COR-L47 (cell line): ENCODE data around the gene PICALM.
"Not testable (repeated sequence)": the region's sequence is repeated elsewhere in the genome, so short reads cannot be mapped to it uniquely, and the experiment has no call there.

ENCODE experiments used
- DNase-seq: peaks from one replicate; lab custom pipeline; 2025; lab: John Stamatoyannopoulos, UW

Gene PICALM

DNA sequence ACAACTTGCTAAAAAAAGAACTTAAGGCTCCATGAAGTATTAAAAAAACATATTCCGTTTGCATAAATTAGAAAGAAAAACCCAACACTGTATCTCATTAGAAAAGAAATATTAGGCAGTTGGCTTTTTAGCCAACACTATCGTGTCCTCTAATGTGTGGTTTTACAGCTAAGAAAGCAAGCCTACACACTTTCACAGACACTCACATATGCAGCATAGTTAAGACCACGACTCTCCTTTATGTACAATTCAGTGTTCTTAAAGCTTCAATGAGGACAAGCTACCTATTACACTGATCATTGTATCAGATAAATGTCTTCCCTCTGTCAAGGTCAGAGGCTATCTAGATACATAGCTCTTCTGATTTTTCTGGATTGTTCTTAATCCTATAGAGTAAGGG is 80.1 kb downstream of the PICALM start:
- no peak for DNase-seq

DNA sequence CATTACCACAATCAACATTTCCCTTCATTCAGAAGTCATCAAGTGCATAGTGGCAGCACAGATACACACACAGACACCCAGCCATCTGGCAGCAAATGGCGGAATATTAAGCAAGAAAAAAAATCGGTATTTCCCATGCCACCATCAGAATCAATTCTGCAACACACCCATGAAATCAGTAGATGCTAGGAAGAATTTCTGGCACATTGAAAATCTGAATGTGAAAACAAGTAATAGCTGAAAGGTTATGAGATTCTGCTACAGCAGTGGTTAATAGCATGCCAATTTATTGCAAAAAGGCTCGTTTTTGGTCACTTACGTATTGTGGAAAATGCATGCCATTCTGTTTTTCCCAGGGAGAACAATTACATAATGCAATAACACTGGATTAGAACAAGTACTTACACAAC is 91.1 kb downstream of the PICALM start:
- DNase-seq: no peak

DNA sequence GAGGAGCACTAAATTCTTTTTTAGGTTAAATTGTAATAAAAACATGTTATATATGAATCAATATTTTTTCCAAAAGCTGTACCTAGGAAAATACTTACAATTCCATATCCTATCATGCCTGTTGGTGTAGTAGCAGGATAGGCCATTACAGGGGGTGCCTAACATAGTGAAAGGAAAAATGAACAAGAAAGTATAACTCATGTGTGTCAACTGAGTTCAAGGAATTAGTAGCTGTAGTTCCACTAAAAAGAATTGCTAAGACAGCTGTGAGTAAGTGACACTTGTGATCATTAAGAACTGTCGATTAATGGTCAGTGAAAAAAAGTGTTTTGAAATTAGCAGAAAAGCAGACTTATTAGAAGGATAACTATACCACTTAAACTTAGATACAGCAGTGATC is 92.4 kb downstream of the PICALM start:
- no peak for DNase-seq

DNA sequence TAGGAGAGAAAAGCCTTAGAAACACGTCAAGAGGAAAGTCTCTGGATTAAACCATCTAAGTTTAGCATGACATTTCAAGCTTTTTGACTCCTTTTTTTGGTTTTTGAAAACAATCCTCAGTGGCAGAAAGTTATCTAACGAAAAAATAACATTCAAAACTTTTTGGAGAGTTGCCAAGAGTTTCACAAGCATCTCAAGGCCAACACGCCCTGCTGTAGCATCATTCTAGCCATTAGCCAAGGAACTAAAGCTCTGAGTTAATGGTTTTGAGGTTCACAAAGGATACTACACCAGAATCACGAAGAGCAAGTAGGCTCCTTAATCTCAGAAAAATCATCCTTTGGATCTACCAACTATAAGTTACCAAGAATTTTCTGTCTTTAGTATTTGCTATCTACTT is 94.8 kb downstream of the PICALM start:
- no peak for DNase-seq

DNA sequence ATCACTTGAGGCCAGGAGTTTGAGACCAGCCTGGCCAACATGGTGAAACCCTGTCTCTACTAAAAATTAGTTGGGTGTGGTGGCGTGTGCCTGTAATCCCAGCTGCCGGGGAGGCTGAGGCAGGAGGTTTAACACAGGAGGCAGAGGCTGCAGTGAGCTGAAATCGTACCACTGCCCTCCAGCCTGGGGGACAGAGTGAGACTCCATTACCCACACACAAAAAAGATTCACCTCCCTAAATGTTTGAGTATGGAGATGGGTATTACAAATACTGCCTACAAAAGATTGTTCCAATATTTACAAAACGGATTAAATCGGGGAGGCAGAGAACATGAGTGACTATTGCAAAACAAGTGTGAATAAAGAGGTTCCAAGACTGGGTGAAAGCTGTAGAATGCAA is 98.3 kb downstream of the PICALM start:
- no peak for DNase-seq

DNA sequence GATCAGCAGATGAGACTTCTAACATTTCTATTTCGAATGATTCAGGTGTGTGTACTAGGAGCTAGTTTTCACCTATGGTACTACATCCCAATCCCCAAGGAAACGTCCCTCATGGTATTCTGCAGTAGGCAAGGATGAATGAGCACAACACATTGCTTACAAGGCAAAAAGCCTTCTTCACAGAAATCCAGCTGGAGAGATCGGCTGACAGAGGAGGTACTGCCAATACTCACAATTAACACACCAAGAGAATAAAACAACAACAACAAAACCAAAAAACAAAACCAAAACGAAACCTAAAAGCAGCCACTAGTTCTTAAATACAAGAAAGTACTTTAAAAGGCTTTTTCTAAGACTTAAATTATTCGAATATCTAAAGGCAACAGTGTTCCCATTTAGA is 101.4 kb downstream of the PICALM start:
- no peak for DNase-seq

DNA sequence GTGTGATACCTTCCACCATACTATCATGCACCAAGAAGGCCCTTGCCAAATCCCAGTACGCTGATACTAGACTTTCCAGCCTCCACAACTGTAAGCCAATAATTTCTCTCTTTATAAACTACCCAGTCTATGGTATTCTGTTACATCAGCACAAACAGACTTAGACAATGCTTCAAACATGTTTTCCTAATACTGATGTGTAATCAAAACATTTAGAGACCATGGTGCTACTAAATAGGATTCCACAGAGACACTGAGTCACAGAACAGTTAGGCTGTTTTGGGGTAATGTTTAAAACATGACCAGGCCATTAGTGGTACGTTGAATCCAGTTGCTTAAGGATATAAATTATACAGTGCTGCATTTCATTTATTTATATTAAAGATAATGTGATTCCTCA is 103.7 kb downstream of the PICALM start:
- no peak for DNase-seq

DNA sequence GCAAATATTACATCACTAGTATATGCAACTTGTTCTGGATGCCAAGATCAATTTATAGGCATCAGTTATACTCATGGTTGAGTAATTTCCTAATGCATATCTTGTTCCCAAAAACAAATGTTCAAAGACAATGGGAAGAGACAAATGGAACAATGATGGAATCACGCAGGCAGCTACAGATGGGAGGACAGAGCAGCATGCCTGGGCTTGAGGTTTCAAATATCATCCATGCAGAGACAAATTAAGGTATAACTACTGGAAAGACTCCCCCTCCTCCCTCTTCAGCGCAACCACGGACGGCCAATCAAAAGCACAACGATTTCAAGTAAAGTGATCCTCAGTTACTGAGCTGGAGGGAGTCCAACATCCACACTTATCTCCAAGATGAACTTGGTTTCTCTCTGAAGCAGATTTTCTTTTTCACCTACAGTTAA is 106.9 kb downstream of the PICALM start:
- DNase-seq: no peak

DNA sequence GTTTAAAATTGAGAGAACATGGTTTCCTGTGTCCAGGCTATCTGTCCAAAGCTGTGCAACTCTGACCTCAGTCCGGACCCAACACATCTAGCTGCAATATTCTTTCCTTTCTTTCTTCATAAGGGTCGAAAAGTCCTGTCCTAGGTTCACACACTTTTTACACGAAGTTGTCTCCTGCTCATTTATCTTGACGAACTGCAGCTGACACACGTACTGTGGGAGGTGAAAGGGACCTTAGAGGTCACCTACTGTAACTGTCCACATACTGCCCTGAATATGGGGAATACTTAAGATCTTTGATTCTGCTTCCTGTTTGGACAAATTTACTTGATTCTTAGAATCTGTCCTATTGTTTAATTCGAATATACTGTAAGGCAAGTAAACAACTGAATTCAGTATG is 107.8 kb downstream of the PICALM start:
- DNase-seq: no peak

DNA sequence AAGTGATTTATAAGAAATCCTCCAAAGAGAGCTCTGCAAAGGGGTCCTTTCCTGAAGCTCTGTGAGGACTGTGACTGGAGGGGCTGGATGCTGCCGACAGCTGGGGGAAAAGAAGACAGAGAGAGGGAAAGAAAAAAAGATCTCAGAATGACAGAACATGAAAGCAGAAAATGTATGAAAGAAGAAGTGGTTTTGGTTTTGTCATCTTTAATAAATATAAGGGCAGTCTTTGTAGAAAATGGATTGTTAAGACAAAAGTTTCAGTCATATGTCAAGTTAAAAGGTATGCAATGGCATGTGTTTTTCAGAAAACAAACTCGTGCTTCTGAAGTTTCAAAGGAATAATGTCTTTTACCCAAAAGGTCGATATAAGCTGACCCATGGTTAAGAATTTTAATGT is 108.2 kb downstream of the PICALM start:
- no peak for DNase-seq

DNA sequence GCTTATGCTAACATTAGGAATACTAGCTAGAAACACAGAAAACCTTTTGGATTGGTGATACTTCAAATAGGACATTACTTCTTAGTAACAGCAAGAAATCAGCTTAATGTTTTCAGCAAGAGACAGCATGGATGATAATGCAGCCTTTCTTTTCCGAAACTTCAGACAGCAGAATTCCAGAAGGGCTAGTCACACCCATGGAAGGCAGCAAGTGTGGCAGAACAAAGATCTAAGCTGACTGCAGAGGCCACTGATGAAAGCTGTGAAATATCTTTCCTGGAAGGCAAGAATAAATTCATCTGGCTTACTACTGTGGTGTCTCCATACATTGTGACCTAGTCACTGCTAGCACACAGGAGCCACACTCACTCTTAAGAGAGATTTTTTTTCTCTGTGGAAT is 113.4 kb downstream of the PICALM start:
- DNase-seq: no peak

DNA sequence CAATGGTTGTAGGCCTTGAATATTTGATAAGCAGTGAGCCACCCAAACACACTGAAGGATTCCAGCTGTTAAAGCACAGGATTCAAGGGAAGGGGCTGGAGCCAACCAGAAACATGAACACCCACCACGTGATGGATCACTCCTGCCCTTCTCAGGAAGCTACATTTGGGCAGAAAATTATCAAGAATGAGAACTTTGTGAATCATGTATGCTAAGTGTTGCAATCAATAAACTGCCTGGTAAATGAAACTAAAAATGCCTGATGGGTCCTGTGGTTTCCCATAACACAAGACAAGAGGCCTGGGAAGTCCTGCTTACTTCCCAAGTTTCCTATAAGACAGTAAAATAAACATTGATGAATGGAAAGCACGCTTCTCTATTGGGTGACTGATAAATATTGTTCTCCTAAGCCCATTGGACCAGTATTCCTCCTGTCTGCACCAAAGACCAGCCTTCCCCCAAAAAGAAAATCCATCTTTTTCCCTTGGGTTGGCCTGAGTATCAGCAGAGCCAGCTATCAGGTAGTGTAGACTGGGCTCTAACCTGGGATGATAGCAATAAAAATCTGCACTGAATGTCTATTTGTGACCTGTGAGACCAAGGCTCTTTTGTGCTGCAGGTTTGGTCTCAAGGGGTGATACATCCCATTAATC is 115.3 kb downstream of the PICALM start:
- no peak for DNase-seq

DNA sequence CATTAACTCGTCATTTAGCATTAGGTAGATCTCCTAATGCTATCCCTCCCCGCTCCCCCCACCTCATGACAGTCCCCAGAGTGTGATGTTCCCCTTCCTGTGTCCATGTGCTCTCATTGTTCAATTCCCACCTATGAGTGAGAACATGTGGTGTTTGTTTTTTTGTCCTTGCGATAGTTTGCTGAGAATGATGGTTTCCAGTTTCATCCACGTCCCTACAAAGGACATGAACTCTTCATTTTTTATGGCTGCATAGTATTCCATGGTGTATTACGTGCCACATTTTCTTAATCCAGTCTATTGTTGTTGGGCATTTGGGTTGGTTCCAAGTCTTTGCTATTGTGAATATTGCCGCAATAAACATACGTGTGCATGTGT is 116.8 kb downstream of the PICALM start:
- not testable (repeated sequence) for DNase-seq

DNA sequence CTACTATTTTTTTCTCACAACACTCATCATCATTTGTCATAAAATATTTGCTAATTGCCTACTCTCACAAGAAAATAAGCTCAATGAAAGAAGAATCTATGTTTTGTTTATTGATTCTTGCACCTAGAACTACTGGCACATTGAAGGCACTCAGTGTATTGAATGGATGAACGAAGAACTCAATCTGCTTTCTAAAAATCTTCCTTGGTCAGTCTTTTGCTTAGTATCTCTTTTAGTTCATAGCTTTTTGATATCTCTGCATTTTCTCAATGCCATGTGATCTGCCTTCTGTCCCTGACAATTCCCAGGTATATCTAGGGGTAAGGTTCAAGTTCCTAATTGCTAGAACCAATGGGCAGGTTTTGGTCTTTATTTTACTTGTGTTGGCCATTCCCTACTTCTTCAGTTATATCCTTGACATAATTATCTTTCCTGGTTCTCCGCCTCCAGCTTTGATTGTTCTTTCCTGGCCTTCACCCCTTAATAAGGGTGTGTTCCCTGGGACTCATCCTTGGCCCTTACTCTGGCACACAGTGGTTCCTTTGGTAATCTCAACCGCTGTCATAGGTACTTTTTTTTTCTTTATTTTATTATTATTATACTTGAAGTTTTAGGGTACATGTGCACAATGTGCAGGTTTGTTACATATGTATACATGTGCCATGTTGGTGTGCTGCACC is 117.3 kb downstream of the PICALM start:
- no peak for DNase-seq

DNA sequence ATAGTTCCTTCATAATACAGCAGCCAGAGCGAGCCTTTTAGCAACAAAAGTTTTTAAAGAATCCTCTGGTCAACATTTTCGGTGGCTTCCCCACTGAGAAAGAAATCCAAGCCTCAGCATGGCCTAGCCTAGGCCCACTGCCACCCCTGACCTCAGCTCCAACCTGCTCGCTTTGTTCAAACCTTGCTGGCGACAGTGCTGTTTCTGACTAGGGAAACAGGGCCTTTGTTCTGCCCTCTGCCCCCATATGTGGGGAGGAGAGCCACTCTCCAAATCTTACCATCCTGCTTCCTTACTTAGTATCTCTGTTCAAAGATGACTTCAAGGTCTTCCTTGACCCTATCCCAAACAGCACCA is 117.9 kb downstream of the PICALM start:
- DNase-seq: no peak

DNA sequence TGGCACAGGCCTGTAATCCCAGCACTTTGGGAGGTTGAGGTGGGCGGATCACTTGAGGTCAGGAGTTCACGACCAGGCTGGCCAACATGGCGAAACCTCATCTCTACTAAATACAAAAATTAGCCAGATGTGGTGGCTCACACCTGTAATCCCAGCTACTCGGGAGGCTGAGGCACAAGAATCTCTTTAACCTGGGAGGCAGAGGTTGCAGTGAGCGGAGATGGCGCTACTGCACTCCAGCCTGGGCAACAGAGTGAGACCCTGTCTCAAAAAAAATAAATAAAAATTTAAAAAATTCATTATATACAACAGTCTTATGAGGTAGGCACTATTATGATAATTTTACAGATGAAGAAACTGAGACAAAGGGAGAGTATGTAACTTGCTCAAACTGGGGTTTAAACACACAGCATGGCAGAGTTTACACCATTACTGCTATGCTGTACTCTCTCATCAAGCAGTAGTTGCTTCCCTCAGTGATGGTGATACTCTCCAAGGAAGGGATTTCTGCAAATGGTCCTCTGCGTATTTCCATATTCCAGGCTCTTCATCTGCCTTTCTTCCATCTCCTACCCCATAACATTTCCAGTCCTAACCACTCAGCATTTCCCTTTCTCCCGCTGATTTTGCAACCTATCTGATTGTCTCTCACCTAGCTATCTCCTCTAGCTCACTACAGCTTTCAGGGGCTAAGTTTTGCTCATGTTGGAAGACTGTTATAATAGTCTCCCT is 118.4 kb downstream of the PICALM start:
- no peak for DNase-seq

DNA sequence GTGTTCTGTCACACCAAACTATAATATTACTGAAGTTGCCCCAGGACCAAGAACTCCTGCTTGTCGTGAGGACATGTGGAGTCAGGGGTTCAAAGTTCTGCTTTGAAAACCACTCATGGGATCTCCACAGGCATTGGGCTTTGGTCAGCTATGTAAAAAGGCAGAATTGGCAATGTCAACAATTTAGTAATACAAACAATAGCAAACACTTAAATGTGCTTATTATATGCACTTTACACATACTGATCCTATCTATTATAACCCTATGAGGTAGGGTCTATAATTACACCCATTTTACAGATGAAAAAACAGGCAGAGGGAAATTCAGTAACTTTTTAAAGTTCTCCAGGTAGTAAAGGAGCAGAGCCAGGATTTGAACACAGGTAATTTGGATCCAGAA is 119.1 kb downstream of the PICALM start:
- DNase-seq: no peak

DNA sequence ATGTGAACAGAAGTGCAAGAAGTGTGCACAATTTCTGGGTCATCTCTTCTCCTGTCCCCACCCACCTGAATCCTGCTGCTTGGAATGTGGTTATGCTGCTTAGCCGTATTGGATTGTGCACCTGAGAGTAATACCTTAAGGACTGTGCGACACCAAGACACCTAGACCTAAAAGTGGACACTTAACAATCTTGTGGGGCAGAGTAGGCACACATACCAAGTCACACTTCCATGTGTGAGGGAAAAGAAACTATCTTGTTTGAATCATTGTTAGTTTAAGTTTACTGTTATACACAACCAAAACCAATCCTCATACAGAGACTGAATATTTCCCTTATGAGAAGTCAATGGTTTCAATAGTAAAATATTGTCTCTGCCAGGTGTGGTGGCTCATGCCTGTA is 120.0 kb downstream of the PICALM start:
- DNase-seq: no peak

DNA sequence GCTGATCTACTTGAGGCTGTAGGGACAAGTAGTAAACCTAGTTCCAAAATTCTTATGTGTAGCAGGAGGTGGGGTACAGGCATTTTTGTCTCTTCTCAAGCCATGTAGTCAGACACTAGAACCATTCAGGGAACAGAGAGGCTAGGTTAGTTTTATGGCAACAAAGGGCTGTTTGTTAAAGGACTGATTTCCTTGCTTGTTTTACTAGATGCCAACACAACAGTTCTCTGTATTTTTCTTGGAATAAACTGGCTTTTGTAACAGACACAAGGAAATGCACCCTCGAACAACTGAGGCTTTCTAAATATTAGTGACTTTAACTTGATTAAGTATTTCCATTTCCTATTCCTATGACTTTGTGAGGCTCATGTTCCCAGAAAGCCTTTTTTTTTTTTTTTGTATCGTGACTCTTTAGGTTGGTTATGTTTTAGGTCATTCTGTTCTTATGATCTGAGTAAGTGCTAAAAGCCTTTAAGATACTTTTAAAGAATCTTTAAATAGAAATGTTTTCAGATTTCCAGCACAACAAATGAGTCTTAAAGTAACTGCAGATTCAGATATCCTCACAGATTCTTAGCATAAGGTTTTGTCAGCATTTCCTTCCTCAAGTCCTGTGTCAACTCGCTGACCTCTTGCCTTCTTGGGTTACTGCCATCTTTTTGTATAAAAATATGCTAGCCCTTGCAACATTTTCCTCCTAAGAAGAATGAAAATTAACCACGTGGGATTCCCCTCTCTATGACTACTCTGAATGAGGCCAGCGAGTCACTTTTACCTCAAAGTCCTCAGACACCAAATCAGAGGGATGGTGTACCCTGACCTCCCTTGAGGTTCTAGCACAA is 121.2 kb downstream of the PICALM start:
- no peak for DNase-seq

DNA sequence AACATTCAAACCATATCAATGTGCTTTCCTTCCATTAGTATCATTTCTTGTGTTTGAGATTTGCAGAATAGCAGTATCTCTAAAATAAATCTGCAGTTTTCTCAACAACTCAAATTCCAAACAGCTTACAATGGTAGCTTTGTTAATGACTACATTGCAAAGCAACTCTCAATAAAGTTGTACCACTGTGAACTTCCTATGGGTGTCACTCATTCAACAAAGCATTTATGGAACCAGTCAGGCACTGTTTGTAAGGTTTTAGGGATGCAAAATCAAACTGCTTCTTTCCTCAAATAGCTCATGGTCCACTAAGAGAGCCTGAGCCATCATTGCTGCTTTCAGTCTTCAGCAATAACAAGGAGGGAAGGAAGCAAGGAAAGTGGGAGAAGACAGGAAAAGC is 122.7 kb downstream of the PICALM start:
- no peak for DNase-seq

DNA sequence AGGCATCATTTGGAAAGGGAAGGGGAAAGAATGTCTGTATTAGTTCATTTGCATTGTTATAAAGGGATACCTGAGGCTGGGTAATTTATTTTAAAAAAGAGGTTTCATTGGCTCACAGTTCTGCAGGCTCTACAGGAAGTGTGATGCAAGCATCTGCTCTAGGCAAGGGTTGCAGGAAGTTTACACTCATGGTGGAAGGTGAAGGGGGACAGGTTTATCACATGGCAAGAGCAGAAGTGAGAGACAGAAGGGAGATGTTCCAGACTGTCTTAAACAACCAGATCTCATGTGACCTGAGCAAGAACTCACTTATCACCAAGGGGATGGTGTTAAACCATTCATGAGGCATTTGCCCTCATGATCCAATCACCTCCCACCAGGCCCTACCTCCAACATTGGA is 123.1 kb downstream of the PICALM start:
- DNase-seq: no peak

DNA sequence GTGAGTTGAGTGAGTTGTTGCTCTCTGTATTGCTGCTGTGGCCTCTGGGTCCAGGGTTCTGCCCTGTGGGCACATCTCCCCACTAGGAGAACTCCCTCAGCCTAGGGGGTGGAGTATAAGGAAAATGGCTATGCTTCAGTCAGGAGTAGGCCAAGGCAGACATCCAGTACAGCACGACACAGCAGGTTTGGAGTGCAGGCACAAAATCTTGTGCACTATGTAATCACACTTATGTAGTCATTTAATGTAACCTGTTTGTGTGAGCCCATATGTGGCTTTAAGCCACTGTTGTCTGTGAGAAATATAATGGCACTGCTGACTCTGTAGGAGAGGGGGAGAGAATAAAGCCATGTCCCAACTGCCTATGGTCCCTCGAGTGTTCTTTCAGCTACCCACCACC is 123.6 kb downstream of the PICALM start:
- no peak for DNase-seq
